HG03060 (cell line): ENCODE data around the gene ITGA2B.
"Not testable (repeated sequence)": the region's sequence is repeated elsewhere in the genome, so short reads cannot be mapped to it uniquely, and the experiment has no call there.

Experiments used
- ATAC-seq: cut with Tn5 transposase; IDR thresholded peaks from one replicate; pipeline ENCODE4 v1.9.1; 2021; ENCODE audit warnings: low read depth, moderate number of reproducible peaks; ENCODE audit not compliant: unreplicated experiment

ITGA2B gene

GRCh38 chr17:44394112-44394511, 4.7 kb upstream of the ITGA2B start:
- not testable (repeated sequence) for ATAC-seq

DNA sequence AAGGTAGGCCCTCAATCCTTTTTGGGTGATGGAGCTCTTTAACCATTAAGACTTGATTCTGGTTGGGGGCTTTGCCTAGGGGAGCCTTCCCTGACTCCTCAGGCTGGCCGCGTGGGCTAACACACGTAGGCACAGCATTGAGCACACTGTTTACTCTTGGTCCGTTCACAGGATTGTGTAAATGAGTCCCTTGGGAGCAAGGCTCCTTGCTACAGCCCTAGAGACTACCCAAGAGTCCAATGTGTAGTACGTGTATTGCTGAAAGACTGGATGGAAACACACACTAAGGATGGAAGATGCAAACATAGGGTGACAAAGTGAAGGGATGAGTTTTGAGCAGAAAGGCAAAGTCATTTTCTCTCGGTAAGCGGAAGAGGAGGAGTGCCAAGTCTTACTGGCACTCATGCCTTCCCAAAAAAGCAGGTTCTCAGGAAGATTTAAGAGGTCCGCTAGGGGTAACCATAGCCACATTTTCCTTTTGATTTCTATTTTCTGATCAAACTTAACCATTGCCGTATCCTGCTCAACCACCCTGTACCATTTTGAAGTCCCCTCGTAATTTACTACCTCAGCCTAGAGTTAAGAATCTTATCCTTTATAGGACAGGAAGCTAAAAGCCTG, 911 bp upstream of the ITGA2B start:
- no peak for ATAC-seq

GRCh38 chr17:44389723-44390202, 314 bp upstream of the ITGA2B start:
- no peak for ATAC-seq

DNA sequence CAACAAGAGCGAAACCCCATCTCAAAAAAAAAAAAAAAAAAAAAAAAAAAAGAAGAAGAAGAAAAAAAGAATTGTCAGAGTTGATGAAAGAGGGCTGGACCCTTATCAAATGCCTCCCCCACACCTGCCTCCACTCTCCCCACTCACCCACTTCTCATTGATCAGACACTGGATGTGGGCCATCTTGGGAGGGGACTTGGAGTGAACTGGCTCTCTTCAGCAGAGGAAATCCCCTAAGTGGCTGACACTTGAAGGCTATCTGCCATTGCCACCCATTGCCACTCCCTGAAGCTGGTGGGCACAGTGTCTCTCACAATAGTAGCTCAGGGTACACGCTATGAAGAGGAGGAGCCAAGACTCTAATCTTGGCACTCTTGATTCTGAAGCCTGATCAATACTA, 1.6 kb downstream of the ITGA2B start:
- ATAC-seq = no peak

DNA sequence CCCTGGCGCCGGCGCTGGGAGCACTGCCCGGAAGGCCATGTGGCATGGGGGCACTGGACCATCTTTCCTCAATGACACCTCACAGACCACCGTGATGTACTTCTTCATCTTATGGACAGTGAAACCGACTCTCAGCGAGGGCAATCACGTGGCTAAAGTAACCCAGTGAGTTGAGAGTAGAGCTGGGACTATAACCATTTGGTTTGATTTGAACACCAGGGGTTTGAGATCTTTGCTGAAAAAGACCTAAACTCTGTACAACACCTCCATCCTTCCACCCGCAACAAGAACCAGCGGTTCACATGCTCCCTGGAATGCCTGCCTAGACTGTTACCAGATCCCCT, 3.3 kb downstream of the ITGA2B start:
- no peak for ATAC-seq

DNA sequence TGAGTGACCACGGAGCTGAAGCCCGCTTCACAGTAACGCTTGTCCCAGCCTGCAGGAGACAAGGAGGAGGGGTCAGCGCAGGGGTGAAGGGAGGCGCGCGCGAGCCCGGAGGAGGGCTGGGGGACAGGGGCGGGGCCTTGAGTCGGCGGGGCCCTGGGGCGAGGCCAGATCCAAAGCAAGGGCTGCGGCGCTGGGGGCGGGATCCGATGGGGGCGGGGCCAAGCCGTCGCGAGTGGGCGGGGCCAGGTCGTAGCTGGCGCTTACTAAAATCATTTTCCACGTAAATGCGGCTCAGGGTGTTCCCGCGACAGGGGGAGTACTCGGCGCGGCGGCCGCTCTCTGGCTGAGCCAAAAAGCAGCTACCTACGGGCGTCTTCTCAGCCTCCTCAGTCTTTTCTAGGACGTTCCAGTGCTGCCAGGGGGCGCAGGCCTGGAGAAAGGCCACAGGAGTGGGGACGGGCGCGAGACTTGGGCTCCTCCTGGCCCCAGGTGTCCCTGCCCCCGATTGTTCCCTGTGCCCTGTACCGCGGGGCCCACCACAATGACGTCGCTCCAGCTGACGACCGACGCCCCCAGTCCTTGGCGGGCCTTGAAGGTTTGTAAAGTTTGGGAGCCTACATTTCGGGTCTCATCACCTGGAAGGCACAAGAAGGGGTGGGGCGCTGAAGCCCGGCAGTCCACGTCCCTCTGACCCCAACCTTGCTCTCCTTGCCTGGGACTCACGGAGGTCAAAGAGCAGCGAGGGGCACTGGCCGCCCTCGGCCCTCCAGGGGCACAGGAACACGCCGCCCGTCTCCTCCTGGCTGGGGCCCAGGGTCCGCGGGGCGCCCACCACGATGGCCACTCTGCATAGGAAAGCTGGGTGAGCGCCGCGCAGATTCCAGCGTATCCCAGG, 3.9 kb downstream of the ITGA2B start:
- ATAC-seq = no peak

GRCh38 chr17:44384823-44385286, 4.6 kb downstream of the ITGA2B start:
- no peak for ATAC-seq

DNA sequence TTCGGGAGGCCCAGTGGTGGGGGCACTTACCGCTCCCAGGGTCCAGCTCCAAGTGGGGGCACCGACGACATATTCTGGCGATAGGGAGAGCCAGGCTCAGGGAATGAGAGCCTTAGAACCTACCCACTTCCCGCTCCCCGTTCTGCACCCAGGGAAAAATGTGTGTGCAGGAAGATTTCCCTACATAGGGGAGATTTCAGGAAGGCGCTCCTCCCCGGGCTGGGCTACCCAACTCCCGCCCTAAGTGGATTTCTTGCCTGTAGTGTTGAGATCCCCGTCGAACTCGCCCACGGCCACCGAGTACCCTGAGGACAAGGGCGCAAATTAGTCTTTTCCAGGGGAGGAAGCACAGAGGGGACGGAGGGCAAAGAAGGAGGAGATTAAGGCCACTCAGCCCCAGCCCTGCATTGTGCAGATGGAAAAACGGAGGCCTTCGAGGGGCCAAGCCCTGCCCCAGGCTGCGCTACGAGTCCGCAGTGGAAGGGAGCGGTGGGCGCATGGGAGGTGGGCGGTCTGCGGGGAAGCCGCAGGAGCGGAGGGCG, 5.1 kb downstream of the ITGA2B start:
- no peak for ATAC-seq

- no peak for ATAC-seq
These were observed 5.6 kb downstream of the ITGA2B start for GRCh38 chr17:44383861-44384260.

DNA sequence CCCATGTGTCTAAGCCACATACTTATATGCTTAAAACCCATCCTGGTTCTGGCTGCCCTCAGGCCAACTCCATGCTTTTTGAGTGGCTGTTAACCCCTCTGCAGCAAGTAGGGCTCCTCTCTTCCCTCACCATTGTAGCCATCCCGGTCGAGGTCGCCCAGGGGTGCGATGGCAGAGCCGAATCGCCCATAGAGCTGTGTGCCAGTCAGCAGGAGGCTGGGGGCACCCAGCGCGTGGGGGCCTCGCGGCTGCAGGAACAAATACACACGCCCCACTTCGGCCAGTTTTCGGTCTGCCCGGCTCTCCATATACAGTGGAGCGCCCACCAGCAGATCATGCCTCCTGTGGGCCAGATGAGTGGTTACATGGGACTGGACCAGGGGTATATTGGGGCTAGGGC, 6.1 kb downstream of the ITGA2B start:
- no peak for ATAC-seq

- ATAC-seq = no peak
These were observed 6.5 kb downstream of the ITGA2B start for GRCh38 chr17:44382917-44383316.

GRCh38 chr17:44381810-44382305, 7.6 kb downstream of the ITGA2B start:
- no peak for ATAC-seq

DNA sequence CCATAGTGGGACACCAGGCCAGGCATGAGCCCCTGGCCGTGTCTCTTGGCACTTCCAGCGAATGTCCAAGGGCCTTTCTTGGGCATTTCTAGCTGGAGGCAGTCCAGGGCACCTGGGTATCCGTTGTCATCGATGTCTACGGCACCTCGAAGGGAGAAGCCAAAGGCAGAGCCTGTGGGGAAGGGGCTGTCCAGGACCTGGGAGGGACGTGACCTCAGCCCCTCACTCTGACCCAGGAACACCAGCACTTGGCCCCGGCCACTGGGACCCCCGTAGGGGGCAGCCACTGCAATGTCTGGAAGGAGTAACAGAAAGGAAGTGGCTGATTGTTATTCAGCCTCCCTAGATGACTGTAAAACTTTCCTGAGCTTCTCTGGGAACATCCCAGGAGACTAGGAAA, 8.7 kb downstream of the ITGA2B start:
- ATAC-seq = no peak

DNA sequence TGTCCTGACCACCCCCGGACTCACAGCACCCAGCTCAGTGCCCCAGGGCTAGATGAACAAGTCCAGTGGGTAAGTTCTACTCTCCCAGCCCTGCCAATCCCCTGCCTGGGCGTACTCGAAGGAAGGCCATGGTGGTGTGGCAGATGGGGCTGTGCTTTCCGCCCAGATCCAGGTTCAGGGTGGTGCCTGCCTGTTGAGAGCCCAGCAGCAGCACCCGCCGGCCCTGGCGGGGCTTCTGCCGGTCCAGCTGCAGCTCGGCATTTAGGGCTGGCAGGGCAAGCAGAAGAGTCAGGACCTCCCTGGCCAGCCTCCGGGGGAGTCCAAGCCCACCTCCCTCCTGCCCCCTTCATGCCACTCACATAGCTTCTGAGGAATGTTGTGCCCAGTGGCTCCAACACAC, 9.6 kb downstream of the ITGA2B start:
- ATAC-seq = no peak

GRCh38 chr17:44378171-44378705, 11.2 kb downstream of the ITGA2B start:
- ATAC-seq = no peak

- ATAC-seq = no peak
These were observed 12.7 kb downstream of the ITGA2B start for GRCh38 chr17:44376779-44377178.

DNA sequence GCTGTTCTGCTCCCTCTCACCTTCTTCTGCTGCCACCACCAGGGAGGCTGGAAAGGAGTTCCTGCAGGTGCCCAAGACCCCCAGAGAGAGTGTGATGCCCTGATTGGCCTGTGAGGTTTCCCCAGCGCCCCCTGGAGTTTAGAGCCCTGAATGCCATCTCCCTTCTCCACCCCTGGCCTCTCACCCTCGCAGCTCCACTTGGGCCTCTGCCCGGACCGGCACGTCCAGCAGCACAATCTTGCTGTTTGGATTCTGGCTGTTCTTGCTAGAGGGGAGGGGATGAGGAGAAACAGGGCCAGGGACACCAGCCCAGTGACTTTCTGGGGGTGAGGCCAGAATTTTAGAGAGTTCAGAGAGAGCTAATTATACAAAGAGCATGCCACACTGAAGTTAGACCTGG, 13.3 kb downstream of the ITGA2B start:
- ATAC-seq = no peak

DNA sequence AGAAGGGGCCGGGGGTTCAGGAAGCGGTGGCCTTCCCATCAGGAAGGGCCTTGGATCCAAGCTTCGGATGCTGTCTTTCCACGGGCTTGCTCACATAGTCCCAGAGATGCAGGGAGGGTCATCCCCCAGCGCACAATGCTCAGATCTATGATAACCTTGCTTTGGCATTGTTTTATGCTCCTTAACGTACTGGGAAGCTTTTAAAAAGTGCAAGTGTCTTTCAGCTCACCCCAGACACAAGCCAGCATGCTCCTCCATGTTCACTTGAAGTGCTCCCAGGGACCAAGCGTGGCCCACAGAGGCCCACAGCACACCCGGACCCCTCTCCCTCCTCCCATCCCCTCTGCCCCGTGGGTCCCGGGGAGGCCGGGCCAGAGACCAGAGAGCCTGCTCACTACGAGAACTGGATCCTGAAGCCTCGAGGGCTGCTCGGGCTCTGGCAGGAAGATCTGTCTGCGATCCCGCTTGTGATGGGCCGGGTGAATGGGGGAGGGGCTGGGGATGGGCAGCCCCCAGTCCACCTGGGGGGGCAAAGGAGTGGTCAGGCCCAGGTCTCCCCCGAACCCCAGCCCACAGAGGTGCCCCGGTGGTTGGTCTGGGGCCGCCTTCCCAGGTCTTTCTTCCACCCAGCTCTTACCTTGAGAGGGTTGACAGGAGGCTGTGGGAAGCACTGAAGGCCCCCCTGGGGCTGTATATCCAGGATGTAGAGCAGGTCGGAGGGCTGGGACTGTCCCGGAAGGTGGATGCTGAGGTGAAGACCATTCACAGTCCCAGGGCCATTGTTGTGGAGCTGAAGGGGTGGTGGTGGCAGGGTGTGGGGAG, 14.0 kb downstream of the ITGA2B start:
- no peak for ATAC-seq

DNA sequence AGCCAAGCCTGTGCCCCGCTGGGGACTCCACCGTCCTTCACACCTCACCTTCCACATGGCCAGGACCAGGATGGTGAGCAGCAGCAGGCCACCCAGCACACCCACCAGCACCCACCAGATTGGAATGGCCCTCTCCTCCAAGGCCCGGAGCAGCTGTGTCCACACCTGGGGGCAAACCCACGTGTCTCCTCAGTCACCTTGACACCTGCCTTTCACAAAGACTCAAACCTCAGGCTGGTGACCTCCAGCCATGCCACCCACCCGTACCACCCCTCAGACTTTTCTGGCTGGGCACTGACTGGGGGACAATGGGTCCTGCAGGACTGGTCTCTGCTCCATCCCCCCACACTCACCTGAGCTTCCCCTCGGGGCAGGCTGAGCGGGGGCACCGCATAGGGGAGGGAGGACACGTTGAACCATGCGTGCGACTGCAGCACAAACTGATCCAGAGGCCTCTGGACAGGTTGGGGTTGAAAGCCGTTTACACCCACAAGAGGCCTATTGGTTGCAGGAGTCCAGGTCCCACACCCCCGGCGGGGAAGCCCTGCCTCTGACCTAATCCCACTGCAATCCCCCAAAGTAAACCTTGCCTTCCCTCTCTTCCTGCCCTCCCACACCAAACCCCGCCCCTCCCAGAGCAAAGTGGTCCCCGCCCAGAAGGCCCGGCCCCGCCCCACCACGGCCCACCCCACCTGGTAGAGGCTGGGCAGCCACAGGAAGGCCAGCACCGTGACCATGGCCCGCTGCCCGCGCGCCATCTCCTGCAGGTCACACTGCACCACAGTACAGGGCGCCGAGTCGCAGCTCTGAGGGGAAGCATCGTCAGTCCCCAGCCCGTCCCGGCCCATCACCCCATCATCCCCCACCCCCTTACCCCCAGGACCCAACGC, 14.9 kb downstream of the ITGA2B start:
- no peak for ATAC-seq
